ENCODE measurements around the gene IZUMO1. TPM values are rescaled to one million over a fixed set of nuclear protein-coding genes. Genes with fewer than 3 reads are reported as not detected.

Gene IZUMO1
- total and polyA plus RNA-seq, 2 donors (not counting 3 experiments of a cell fraction or from before 2014, with no cell fraction given) = 0.18 to 1.2 TPM

DNA sequence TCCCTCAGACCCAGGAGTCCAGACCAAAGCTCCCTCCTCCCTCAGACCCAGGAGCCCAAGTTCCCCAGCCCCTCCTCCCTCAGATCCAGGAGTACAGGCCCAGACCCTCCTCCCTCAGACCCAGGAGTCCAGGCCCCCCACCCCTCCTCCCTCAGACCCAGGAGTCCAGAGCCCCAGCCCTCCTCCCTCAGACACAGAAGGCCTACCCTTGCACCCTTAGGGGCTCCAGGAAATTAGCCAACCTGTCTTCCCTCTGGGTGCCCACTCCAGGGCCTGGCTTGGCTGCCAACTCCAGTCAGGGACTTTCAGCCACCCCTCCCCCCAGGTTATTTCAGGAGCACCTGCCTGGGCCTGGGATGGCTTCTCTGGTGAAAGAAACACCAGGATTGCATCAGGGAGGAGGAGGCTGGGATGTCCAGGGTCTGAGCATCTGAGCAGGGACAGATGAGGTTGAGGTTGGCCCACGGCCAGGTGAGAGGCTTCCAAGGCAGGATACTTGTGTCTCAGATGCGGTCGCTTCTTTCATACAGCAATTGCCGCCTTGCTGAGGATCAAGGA, 8.5 kb upstream of the IZUMO1 start, which contains the start of gene FGF21:
FGF21 (plus strand) TSS at position 441 of the 558 bp plus-strand sequence. CDS start 713 bp downstream, outside the sequence.
- H3K27ac ChIP-seq (ENCODE audit: insufficient read depth, low read depth, low read length) = no peak within 1 kb of the TSS
- no peak for FAIRE-seq
- peaks cover 16% of the 10 kb centered on the region for H3K79me2 ChIP-seq (ENCODE audit: control insufficient read depth, insufficient read depth, low read length)
- POLR2A ChIA-PET = no interaction called here
- H3K4me3 ChIP-seq (replicated peaks in 1 of 3; ENCODE audit: insufficient read depth in 1 of 3, low read depth in 1 of 3, low read length in 3 of 3) = no peak within 1 kb of the TSS
- DNase-seq (ENCODE audit: low read depth, low spot score) = no peak
- no peaks in the 10 kb centered on the region for H3K27me3 ChIP-seq (ENCODE audit: control insufficient read depth in 2 of 2, insufficient read depth in 2 of 2, low read length in 2 of 2)
- BruUV-seq (replicated peaks) = no TSS peak
- H3K9ac ChIP-seq (replicated peaks; ENCODE audit: extremely low read depth, insufficient read depth, low read length) = no peak within 1 kb of the TSS
- dilution Hi-C loops (cut with MboI; ENCODE audit: extremely low pct_ligation_motif_present, low sequenced_read_pairs) (no loop called here), intact Hi-C loops (cut with micrococcal nuclease) (no loop called here)
- H4K20me1 ChIP-seq (replicated peaks; ENCODE audit: control insufficient read depth, extremely low read depth, insufficient read depth, low read length) = no peaks in the 10 kb centered on the region
- no peak within 1 kb of the TSS for H2AFZ ChIP-seq (ENCODE audit: low read depth, low read length)
- TF ChIP-seq CTCF (IDR thresholded peaks at IDR 0.05; ENCODE audit: extremely low read depth in 1 of 2, insufficient read depth in 1 of 2, low read depth in 1 of 2, low read length in 2 of 2) (no peak), POLR2A (IDR thresholded peaks at IDR 0.05; ENCODE audit: low read depth, low read length) (no peak), GATA2 (IDR thresholded peaks at IDR 0.05; ENCODE audit: insufficient read depth, insufficient read length, low read depth, low read length) (no peak), FOS (IDR thresholded peaks at IDR 0.05; ENCODE audit: borderline replicate concordance, insufficient read depth, low read length) (no peak)
- no peaks in the 10 kb centered on the region for H3K36me3 ChIP-seq (ENCODE audit: control insufficient read depth in 2 of 2, extremely low read depth in 1 of 2, insufficient read depth in 2 of 2, low read length in 2 of 2)
- no peaks in the 10 kb centered on the region for H3K9me1 ChIP-seq (replicated peaks; ENCODE audit: control insufficient read depth, extremely low read depth, insufficient read depth, low read length)
- CTCF ChIA-PET = interaction anchor here (0.9 kb wide), 1 partner anchor 16 kb away, joined by 5 read pairs; no protein-coding TSS in a partner anchor
- H3K4me2 ChIP-seq (ENCODE audit: insufficient read depth, low read length) = no peak within 1 kb of the TSS
- H3K4me1 ChIP-seq (ENCODE audit: control insufficient read depth, extremely low read depth, insufficient read depth, low read length) = peaks cover 11% of the 10 kb centered on the region
- no peaks in the 10 kb centered on the region for H3K9me3 ChIP-seq (replicated peaks; ENCODE audit: control insufficient read depth, insufficient read depth, low read length)

Measured in endothelial cell of umbilical vein (primary cell).